ENCODE results near the gene WWOX. TPM values are rescaled to one million over a fixed set of nuclear protein-coding genes. Genes with fewer than 3 reads are reported as not detected.

WWOX gene
- total RNA-seq, 1 donor from 2014 or later, result 19.2 TPM

DNA sequence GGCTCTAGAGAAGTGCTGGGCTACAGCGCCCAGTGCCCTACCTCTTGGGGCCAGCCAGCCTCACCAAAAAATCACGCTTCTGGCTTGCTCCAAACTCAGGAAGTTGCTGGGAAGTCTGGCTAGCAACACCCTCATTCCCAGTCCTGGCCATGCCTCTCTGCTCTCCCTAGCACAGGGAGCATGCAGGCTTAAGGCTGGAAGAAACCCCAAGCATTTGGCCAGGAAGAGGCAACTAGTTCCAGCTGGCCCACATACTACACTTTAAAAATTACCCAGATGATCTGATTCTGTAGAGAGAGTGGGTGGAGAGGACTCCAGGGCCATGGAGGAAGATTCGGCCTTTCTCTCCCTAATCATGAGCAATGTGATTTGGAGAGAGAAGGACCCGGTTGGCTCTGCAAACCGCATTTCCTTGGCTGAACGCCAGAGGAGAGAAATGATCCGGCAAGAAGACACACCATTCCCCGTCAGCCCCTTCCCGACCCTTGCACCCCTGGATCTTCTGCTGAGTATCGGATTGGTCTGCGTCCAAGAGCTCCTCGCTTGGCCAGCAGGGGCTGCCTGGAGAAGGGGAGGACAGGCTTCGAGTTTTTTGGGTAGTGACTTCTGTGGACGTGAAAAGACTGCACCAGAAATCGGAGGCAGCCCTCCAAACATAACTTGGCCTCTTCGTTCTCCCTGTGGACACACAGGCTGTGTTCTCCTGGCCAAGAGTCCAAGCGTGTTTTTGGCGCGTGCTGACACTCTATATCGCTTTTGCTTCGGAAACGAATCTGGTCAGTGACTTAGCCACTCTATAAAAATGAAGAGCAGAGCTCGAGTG is 406.3 kb downstream of the WWOX start:
- H3K27me3 ChIP-seq (ENCODE audit: low read depth), result no peaks in the 10 kb centered on the region
- H3K9me3 ChIP-seq, result no peaks in the 10 kb centered on the region
- peak overlapping the region; percentile 6 for H3K4me3 ChIP-seq
- no peaks in the 10 kb centered on the region for H3K36me3 ChIP-seq
- peak; percentile 76 to 85 for ATAC-seq
- peaks cover 20% of the 10 kb centered on the region for H3K4me1 ChIP-seq
- H3K27ac ChIP-seq, result peak overlapping the region; percentile 60
- DNase-seq, result peak; percentile 52
- intact Hi-C loops (cut with DNase I), result no loop called here
- TF ChIP-seq, protein P1, sequence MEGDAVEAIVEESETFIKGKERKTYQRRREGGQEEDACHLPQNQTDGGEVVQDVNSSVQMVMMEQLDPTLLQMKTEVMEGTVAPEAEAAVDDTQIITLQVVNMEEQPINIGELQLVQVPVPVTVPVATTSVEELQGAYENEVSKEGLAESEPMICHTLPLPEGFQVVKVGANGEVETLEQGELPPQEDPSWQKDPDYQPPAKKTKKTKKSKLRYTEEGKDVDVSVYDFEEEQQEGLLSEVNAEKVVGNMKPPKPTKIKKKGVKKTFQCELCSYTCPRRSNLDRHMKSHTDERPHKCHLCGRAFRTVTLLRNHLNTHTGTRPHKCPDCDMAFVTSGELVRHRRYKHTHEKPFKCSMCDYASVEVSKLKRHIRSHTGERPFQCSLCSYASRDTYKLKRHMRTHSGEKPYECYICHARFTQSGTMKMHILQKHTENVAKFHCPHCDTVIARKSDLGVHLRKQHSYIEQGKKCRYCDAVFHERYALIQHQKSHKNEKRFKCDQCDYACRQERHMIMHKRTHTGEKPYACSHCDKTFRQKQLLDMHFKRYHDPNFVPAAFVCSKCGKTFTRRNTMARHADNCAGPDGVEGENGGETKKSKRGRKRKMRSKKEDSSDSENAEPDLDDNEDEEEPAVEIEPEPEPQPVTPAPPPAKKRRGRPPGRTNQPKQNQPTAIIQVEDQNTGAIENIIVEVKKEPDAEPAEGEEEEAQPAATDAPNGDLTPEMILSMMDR (IDR thresholded peaks at IDR 0.05), result peak; percentile 33

DNA sequence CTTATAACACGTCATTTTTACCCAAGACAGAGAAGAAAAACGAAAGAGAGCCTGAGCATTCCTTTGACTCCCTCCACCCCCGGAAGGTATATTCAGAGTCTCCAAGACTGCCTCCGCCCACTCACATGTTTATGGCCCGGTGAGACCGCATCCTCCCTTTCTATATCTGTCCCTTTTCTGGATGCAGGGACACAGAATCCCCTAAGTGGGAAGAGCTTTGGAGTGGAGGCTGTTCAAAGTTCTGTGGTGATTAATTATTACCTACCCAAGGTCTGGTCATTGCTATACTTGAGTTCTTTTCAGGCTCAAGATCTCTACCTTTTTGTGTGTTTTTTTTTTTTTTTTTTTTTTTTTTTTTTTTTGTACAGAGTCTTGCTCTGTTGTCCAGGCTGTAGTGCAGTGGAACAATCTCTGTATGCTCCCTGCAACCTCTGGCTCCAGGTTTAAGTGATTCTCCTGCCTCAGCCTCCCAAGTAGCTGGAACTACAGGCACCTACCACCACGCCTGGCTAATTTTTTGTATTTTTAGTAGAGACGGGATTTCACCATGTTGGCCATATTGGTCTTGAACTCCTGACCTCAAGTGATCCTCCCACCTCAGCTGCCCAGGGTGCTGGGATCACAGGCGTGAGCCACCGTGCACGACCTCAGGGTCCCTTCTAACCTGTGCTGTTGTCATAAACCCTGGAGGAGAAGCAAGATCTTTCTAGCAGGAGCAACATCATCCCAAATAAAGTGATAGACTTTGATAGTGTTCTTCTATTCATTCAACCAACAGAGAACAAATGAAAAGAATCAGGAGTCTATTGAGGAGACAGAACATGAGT is 407.1 kb downstream of the WWOX start:
- Histone ChIP-seq H3K27ac (peak overlapping the region; percentile 31), H3K27me3 (ENCODE audit: low read depth) (no peaks in the 10 kb centered on the region), H3K4me3 (peak overlapping the region; percentile 6), H3K4me1 (peaks cover 20% of the 10 kb centered on the region), H3K36me3 (no peaks in the 10 kb centered on the region), H3K9me3 (no peaks in the 10 kb centered on the region)
- intact Hi-C loops (cut with DNase I), result no loop called here
- no peak for ATAC-seq
- no peak for DNase-seq
- TF ChIP-seq, protein P1 (IDR thresholded peaks at IDR 0.05), result no peak

DNA sequence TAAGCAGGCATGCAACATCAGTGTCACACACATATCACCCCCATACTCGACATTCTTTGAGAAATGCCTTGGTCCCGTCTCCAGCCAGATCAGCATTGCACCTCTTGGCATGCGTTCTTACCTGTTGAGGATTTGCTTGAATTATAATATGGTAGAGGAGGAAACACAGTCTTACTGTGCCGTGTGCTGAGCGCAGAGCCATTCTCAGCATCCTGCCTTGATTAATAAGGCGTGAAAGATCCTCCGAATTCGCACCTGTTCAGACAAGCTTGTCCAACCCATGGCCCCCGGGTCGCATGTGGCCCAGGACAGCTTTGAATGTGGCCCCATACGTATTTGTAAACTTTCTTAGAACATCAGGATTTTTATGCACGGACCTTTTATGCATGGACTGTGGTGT is 408.1 kb downstream of the WWOX start:
- ATAC-seq (no peak), DNase-seq (no peak)
- intact Hi-C loops (cut with DNase I), result no loop called here
- no peak overlapping the region for H3K27ac ChIP-seq
- TF ChIP-seq, protein P1 (IDR thresholded peaks at IDR 0.05), result no peak
- peaks cover 20% of the 10 kb centered on the region for H3K4me1 ChIP-seq
- H3K9me3 ChIP-seq, result no peaks in the 10 kb centered on the region
- no peak overlapping the region for H3K4me3 ChIP-seq
- H3K27me3 ChIP-seq (ENCODE audit: low read depth), result no peaks in the 10 kb centered on the region
- H3K36me3 ChIP-seq, result no peaks in the 10 kb centered on the region

DNA sequence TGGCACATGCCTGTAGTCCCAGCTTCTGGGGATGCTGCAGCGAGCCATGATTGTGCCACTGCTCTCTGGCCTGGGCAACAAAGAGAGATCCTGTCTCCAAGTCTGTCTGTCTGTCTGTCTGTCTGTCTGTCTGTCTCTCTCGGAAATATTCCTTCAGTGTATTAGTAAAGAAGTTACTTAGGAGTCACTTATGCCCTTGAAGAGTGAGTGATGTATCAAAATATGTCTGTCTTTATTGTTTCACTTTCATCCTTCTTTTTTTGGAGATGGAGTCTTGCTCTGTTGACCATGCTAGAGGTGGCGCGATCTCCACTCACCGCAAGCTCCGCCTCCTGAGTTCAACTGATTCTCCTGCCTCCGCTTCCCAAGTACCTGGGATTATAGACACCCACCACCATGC is 410.5 kb downstream of the WWOX start:
- intact Hi-C loops (cut with DNase I), result no loop called here
- Histone ChIP-seq H3K27ac (no peak overlapping the region), H3K9me3 (no peaks in the 10 kb centered on the region), H3K36me3 (no peaks in the 10 kb centered on the region), H3K4me1 (peaks cover 7% of the 10 kb centered on the region), H3K4me3 (no peak overlapping the region), H3K27me3 (ENCODE audit: low read depth) (no peaks in the 10 kb centered on the region)
- TF ChIP-seq, protein P1 (IDR thresholded peaks at IDR 0.05), result no peak
- DNase-seq (no peak), ATAC-seq (no peak)

DNA sequence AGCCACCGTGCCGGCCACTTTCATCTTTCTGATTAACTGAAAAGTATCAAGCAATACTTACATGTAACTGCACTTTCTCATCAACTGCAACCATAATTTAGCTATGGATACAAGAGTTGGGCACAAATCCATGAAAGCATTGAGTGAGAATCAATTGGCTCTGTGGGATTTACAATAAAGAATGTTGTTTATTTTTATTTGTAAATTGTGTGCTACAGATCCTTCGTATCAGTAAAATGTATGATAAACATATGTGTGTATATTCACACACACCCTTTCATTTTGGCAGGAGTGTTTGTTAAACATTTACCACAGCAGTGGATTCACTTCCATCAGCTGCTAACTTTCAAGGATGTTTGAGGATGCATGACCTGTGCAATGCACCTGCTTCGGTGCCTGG is 411.0 kb downstream of the WWOX start:
- Histone ChIP-seq H3K27me3 (ENCODE audit: low read depth) (no peaks in the 10 kb centered on the region), H3K4me1 (peaks cover 3% of the 10 kb centered on the region), H3K9me3 (no peaks in the 10 kb centered on the region), H3K36me3 (no peaks in the 10 kb centered on the region), H3K4me3 (no peak overlapping the region), H3K27ac (no peak overlapping the region)
- TF ChIP-seq, protein P1 (IDR thresholded peaks at IDR 0.05), result no peak
- no peak for DNase-seq
- no peak for ATAC-seq
- intact Hi-C loops (cut with DNase I), result no loop called here

Measured in lower lobe of right lung (tissue), 2 donors.